Measurements from ENCODE around the gene MFN2.

DNA sequence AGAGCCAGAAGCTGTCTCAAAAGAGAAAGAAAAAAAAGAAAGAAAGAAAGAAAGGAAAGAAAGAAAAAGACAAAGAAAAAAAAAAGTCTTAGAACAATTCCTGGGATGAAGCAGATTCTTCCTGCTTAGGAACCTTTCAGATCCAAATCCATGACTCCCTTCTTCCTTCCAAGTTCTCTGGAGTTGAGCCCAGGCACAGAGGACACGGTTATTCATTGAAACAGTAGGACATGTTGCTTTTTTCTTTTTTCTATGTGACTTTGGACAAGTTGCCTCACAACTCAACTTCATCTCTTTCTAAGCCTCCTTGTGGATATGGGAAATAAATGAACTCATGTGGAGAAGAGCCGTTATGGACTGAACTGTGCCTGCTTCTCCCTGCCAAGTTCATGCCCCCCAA, 68.1 kb downstream of the MFN2 start:
- TF ChIP-seq EZH2 (IDR thresholded peaks at IDR 0.05; ENCODE audit: insufficient read depth, poor library complexity, severe bottlenecking) (no peak), EZH2phosphoT487 (IDR thresholded peaks at IDR 0.05; ENCODE audit: insufficient read depth, low read depth) (no peak)

All from GM23248 (cell line).